ENCODE data around the gene ATP13A4. TPM values are rescaled to one million over a fixed set of nuclear protein-coding genes. Genes with fewer than 3 reads are reported as not detected.

ATP13A4 gene
- total RNA-seq, 1 donor from 2014 or later = 13.0 TPM

DNA sequence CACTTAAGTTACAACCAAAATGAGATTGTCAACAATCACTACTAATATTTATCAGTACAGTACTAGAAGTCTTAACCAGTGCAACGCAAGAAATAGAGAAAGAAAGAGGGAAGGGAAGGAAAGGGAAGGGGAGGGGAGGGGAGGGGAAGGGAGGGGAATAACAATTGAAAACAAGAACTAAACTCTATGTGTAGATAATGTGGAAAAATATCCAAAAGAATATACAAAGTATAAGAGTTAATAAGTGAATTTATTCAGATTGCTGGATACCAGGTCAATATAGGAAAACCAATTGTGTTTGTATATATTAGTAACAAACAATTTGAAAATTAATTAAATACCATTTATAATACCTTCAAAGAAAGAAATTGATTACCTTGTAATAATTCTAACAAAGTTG, 186.8 kb downstream of the ATP13A4 start:
- intact Hi-C loops (cut with DNase I) = no loop called here

DNA sequence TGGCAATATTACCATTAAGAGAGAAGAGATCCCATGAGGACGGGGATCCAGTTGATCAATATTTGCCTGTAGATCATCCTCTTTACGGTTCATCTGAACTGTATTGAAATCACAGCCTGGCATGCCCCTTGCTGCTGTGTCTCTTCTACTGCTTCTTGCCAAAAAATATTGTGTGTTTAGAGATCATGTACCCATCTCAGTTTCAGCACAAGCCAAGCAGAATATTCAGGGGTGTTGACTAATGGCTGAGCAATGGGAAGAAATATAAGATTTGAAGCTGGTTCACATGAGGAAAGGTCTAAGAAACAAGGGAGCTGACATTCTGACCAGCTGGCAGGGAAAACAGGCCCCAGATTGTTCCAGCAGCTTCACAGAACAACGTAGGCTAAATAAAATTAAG, 197.4 kb downstream of the ATP13A4 start:
- Histone ChIP-seq H3K27me3 (no peaks in the 10 kb centered on the region), H3K36me3 (no peaks in the 10 kb centered on the region), H3K9me3 (no peaks in the 10 kb centered on the region), H3K4me3 (no peak overlapping the region), H3K4me1 (no peaks in the 10 kb centered on the region), H3K27ac (no peak overlapping the region)
- TF ChIP-seq, protein P1, sequence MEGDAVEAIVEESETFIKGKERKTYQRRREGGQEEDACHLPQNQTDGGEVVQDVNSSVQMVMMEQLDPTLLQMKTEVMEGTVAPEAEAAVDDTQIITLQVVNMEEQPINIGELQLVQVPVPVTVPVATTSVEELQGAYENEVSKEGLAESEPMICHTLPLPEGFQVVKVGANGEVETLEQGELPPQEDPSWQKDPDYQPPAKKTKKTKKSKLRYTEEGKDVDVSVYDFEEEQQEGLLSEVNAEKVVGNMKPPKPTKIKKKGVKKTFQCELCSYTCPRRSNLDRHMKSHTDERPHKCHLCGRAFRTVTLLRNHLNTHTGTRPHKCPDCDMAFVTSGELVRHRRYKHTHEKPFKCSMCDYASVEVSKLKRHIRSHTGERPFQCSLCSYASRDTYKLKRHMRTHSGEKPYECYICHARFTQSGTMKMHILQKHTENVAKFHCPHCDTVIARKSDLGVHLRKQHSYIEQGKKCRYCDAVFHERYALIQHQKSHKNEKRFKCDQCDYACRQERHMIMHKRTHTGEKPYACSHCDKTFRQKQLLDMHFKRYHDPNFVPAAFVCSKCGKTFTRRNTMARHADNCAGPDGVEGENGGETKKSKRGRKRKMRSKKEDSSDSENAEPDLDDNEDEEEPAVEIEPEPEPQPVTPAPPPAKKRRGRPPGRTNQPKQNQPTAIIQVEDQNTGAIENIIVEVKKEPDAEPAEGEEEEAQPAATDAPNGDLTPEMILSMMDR (IDR thresholded peaks at IDR 0.05) = no peak
- no peak for TF ChIP-seq POLR2AphosphoS5 (IDR thresholded peaks at IDR 0.05; ENCODE audit: insufficient read depth in 1 of 2, low read depth in 1 of 2)
- TF ChIP-seq POLR2A (IDR thresholded peaks at IDR 0.05) = no peak
- DNase-seq (ENCODE audit: extremely low spot score in 2 of 2) = no peak
- intact Hi-C loops (cut with DNase I) = no loop called here

More for the DNA sequence above, 186.8 kb downstream of the ATP13A4 start:
- Histone ChIP-seq H3K4me1 (no peaks in the 10 kb centered on the region), H3K36me3 (no peaks in the 10 kb centered on the region), H3K27me3 (no peaks in the 10 kb centered on the region), H3K4me3 (no peak overlapping the region), H3K27ac (no peak overlapping the region), H3K9me3 (no peaks in the 10 kb centered on the region)
- TF ChIP-seq POLR2AphosphoS5 (IDR thresholded peaks at IDR 0.05; ENCODE audit: insufficient read depth in 1 of 2, low read depth in 1 of 2) = no peak
- no peak for TF ChIP-seq POLR2A (IDR thresholded peaks at IDR 0.05)
- TF ChIP-seq, protein P1 (IDR thresholded peaks at IDR 0.05) = no peak
- DNase-seq (ENCODE audit: extremely low spot score in 2 of 2) = no peak

DNA sequence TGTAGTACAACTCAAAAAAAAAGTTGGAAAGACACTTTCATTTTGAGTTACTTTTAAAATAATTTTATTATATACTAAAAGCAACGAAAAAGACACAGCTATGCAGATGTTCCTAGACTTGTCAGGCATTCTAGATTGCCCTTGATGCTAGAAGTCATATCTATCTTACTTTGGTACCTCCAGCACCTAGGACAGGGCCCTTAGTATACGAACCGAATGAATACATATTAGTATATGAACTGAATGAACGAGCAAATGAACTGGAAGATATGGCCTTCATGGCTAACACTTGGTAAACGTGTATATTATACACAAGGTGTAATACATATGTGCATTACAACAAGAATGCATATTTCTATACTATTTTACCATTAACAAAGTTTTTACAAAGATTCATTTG, 200.3 kb downstream of the ATP13A4 start:
- Histone ChIP-seq H3K27me3 (no peaks in the 10 kb centered on the region), H3K36me3 (no peaks in the 10 kb centered on the region), H3K9me3 (no peaks in the 10 kb centered on the region), H3K27ac (no peak overlapping the region), H3K4me3 (no peak overlapping the region), H3K4me1 (no peaks in the 10 kb centered on the region)
- TF ChIP-seq, protein P1 (IDR thresholded peaks at IDR 0.05) = no peak
- TF ChIP-seq POLR2AphosphoS5 (IDR thresholded peaks at IDR 0.05; ENCODE audit: insufficient read depth in 1 of 2, low read depth in 1 of 2) (no peak), POLR2A (IDR thresholded peaks at IDR 0.05) (no peak)
- DNase-seq (ENCODE audit: extremely low spot score in 2 of 2) = no peak
- intact Hi-C loops (cut with DNase I) = no loop called here

Other genes with a start within 250 kb of the ATP13A4 start
- not detected for gene ATP13A5, start 176.1 kb downstream of the ATP13A4 start, total RNA-seq
- 38.5 TPM for gene OPA1, start 38.3 kb upstream of the ATP13A4 start, total RNA-seq

Measured in vagina (tissue), 2 donors.